GM11168 (cell line): Measurements from ENCODE around the gene GOLGA6L25.
"Not testable (repeated sequence)": the region's sequence is repeated elsewhere in the genome, so short reads cannot be mapped to it uniquely, and the experiment has no call there.

Experiments
- in situ Hi-C: fragments of 300-500 bp; cut with MboI; formaldehyde crosslinking; loops from one replicate; pipeline ENCODE4 v1.12.0; 2022; ENCODE audit warnings: low sequenced_read_pairs; ENCODE audit not compliant: unreplicated experiment

GOLGA6L25 gene, protein sequence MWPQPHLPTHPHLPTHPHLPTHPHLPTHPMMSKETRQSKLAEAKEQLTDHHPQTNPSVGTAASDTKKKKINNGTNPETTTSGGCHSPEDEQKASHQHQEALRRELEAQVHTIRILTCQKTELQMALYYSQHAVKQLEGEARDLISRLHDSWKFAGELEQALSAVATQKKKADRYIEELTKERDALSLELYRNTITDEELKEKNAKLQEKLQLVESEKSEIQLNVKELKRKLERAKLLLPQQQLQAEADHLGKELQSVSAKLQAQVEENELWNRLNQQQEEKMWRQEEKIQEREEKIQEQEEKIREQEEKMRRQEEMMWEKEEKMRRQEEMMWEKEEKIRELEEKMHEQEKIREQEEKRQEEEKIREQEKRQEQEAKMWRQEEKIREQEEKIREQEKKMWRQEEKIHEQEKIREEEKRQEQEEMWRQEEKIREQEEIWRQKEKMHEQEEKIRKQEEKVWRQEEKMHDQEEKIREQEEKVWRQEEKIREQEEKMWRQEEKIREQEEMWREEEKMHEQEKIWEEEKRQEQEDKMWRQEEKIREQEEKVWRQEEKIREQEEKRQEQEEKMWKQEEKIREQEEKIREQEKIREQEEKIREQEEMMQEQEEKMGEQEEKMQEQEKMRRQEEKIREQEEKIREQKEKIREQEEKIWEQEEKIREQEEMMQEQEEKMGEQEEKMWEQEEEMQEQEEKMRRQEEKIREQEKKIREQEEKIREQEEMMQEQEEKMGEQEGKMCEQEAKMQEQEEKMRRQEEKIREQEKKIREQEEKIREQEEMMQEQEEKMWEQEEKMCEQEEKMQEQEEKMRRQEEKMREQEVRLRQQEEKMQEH

GRCh38 chr15:28553268-28553667 lies at the start of gene GOLGA6L25:
Gene GOLGA6L25, plus strand, starts transcription at chr15:28553568. Its CDS starts 61 bp downstream, at chr15:28553629.
- in situ Hi-C loops: not testable (repeated sequence)

DNA sequence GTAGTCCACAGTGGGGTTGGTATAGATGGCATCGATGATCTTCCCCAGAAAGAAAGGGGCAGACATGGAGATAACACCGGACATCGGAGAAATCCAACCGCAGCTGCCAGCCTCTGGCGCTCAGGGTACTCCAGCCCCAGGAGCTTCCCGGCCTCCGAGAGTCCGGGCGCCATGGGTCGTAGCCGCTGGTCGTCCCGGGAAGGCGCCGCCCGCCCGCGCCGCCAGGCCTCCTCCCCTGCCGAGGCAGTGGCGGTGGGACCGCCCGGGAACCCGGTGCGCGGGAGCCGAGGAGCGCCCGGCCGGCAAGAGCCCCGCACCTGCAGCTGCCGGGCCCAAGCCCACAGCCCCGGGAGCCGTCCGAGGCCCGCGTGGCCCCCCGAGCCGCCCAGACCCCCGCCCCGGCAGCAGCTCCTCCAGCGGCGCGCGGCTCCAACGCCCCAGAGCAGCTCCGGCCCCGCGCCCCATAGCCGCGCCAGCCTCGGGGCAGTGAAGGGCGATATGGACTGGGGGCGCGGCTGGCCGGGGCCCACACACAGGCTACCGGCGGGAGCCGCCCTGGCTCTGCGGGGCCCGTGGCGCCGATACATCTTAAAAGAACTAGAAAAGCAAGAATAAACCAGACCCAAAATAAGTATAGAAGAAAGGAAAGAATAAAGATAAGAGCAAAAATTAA lies 45.0 kb upstream of the GOLGA6L25 start:
- in situ Hi-C loops: not testable (repeated sequence)

GRCh38 chr15:28514128-28514527 lies 39.2 kb upstream of the GOLGA6L25 start:
- in situ Hi-C loops: not testable (repeated sequence)

DNA sequence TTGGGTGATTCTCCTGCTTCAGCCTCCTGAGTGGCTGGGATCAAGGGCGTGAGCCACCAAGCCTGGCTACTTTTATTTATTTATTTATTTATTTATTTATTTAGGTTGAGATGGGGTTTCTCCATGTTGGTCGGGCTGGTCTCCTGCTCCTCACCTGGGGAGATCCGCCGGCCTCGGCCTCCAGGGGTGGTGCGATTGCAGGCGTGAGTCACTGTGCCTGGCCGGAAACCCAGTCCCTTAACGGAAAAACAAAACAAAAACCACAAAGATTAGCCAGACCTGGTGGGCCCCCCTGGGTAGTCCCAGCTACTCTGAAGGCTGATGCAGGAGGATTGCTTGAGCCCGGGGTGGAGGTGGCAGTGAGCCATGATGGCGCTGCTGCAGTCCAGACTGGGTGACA lies 38.2 kb upstream of the GOLGA6L25 start:
- in situ Hi-C loops: not testable (repeated sequence)

DNA sequence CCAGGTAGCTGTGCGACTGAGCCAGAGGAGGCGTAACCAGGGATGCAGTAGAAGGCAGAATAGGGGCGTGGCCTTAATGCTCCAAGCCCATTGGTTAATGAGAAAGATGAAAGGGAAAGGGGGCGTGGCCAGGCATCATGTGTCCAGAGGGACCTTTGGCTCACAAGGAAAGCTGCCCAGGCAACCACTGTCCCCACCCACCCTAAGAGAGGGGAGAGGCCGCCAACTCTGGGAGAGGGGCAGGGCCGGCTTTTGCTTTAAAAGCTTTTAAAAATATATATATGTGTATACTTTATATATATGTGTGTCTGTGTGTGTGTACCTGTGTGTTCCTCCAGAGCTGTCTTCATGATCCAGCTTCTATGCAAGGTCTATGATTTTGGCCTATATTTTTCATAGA lies 20.4 kb upstream of the GOLGA6L25 start, which contains the start of gene GOLGA8G:
TSS of gene GOLGA8G (minus strand) at position 18 of the 400 bp plus-strand sequence. CDS start 62 bp downstream, outside the sequence.
- in situ Hi-C loops: not testable (repeated sequence)

GRCh38 chr15:28573351-28573750 lies 20.0 kb downstream of the GOLGA6L25 start:
- in situ Hi-C loops: not testable (repeated sequence)

- in situ Hi-C loops: not testable (repeated sequence)
These were observed 35.7 kb downstream of the GOLGA6L25 start for GRCh38 chr15:28588977-28589606.

- in situ Hi-C loops: not testable (repeated sequence)
These were observed 36.4 kb downstream of the GOLGA6L25 start for GRCh38 chr15:28589769-28590168.

- in situ Hi-C loops: not testable (repeated sequence)
These were observed 39.0 kb downstream of the GOLGA6L25 start for GRCh38 chr15:28592395-28592794.

GRCh38 chr15:28593424-28594129 lies 40.2 kb downstream of the GOLGA6L25 start:
- in situ Hi-C loops: not testable (repeated sequence)

DNA sequence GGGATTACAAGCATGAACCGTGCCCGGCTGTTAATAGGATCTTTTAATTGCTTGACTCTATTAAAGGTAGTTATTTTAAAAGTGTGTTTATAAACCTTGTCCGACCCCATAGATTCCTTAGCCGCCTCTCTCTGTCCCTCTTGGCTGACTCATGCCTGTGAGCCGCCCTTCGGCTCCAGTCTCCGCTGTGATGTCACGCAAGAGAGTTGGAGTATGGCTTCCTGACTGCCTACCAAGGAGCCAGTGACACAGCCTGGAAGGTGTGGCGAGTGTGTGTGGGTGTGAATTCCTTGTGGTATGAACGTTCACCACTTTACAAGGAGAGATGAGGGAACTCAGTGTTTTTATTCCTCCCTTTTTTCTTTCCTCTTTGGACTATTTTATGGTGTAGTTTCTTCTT lies 44.1 kb downstream of the GOLGA6L25 start:
- in situ Hi-C loops: not testable (repeated sequence)

DNA sequence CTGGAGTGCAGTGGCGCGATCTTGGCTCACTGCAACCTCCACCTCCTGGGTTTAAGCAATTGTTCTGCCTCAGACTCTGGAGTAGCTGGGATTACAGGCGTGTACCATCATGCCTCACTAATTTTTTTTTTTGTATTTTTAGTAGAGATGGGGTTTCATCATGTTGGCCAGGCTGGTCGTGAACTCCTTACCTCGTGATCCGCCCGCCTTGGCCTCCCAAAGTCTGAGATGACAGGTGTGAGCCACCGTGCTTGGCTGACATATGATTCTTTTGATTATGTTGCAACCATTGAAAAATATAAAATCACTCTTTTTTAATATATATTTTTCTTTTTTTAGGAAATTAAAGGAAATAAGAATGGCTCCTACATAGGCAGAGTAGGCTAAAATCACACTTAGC lies 44.8 kb downstream of the GOLGA6L25 start:
- in situ Hi-C loops: not testable (repeated sequence)

DNA sequence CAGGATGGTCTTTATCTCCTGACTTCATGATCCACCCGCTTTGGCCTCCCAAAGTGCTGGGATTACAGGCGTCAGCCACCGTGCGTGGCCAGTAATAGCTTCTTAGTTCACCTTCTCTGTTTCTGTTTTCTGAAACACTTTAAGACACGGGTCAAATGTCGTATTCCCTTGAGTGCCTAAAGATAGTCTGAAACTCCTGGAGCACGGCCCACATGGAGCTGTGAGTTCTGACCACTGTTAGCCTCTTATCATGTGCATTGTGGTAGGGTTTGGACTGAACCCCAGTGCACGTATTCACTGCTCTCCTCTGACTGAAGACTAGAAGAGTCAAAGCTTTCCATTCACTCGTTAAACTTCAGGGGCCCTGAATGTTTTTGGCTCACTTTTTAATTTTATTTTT lies 48.8 kb downstream of the GOLGA6L25 start:
- in situ Hi-C loops: not testable (repeated sequence)
